HCT116 (cell line): ENCODE results near the gene NALCN. TPM values are rescaled to one million over a fixed set of nuclear protein-coding genes. Genes with fewer than 3 reads are reported as not detected.

Source experiments
- ATAC-seq: fragments of 200-7000 bp; cut with Tn5 transposase; 2 replicates; pipeline ENCODE4 v1.9.1; 2020; ENCODE audit warnings: mild to moderate bottlenecking, moderate library complexity
- BruUV-seq: library from RNA; stranded (reverse); fragments of 400-500 nt; replicated peaks from 2 replicates; lab custom pipeline; 2021; lab: Mats Ljungman, UMichigan
- CTCF ChIA-PET: fragments of 300-600 bp; sonication (Branson Sonifier 250); formaldehyde crosslinking; loops from one replicate; lab custom pipeline; 2021; ENCODE audit warnings: antibody characterized with exemption; lab: Charles Lee
- POLR2A ChIA-PET: fragments of 300-600, 350-600 bp; sonication (Branson Sonifier 250); formaldehyde crosslinking; loops from one replicate; lab custom pipeline; 2021; ENCODE audit warnings: antibody characterized with exemption; lab: Charles Lee
- RAD21 ChIA-PET, 2 experiments: fragments of 300-600 bp; sonication (Branson Sonifier 250); formaldehyde crosslinking; loops; one replicate each; lab custom pipeline; 2023; ENCODE audit warnings: low total read pairs in 2 of 2; ENCODE audit not compliant: uncharacterized antibody in 2 of 2, unreplicated experiment in 2 of 2, low non-redundant PET in 1 of 2; lab: Charles Lee
- DNase-seq: peaks from one replicate; pipeline ENCODE4 v3.0.0-alpha.2; 2010; ENCODE audit warnings: low read depth, low spot score
- H2AFZ ChIP-seq: fragments of 200-600 bp; shearing (Covaris generic), sonication (generic); 2 replicates; pipeline ENCODE4 v1.6.1; 2017; ENCODE audit warnings: low read depth, mixed run types, mixed read lengths, antibody characterized with exemption, low read length; ENCODE audit not compliant: poor library complexity, severe bottlenecking
- H3K27ac ChIP-seq: 2 replicates; pipeline ENCODE4 v1.5.1; 2012; ENCODE audit warnings: low read depth, low read length
- H3K27me3 ChIP-seq: fragments of 200-600 bp; sonication (generic); 2 replicates; pipeline ENCODE4 v1.6.1; 2016; ENCODE audit warnings: mixed run types, low read length, mixed read lengths; ENCODE audit not compliant: insufficient read depth
- H3K36me3 ChIP-seq, 2 experiments: fragments of 200-500 bp in 1 of 2; fragments of 200-600 bp in 1 of 2; sonication (Bioruptor generic) in 1 of 2; sonication (generic) in 1 of 2; 2 replicates each; pipeline versions ENCODE4 v1.5.1 to v1.6.1; 2014 to 2016; ENCODE audit warnings: low read length in 2 of 2, inconsistent platforms in 1 of 2, mixed read lengths in 1 of 2, mixed run types in 1 of 2; ENCODE audit not compliant: insufficient read depth in 2 of 2, control insufficient read depth in 1 of 2
- H3K4me1 ChIP-seq, 2 experiments: fragments of 200-600 bp in 1 of 2; sonication (generic) in 1 of 2; 2 replicates each; pipeline versions ENCODE4 v1.5.1 to v1.6.1; 2012 to 2017; ENCODE audit warnings: low read length in 2 of 2, inconsistent platforms in 1 of 2, mild to moderate bottlenecking in 1 of 2, mixed read lengths in 1 of 2, mixed run types in 1 of 2, moderate library complexity in 1 of 2; ENCODE audit not compliant: insufficient read depth in 2 of 2, control insufficient read depth in 1 of 2
- H3K4me2 ChIP-seq: fragments of 200-600 bp; sonication (generic); 2 replicates; pipeline ENCODE4 v1.6.1; 2017; ENCODE audit warnings: mixed run types, low read length, mixed read lengths
- H3K4me3 ChIP-seq, 2 experiments: fragments of 200-600 bp in 1 of 2; sonication (generic) in 1 of 2; replicated peaks in 1 of 2; 2 replicates each; pipeline ENCODE4 v1.5.1; 2011 to 2016; ENCODE audit warnings: low read length in 2 of 2, control low read depth in 1 of 2, low read depth in 1 of 2, mild to moderate bottlenecking in 1 of 2, mixed read lengths in 1 of 2, mixed run types in 1 of 2
- H3K79me2 ChIP-seq: fragments of 200-600 bp; sonication (generic); 2 replicates; pipeline ENCODE4 v1.6.1; 2017; ENCODE audit warnings: mild to moderate bottlenecking, mixed run types, low read length, moderate library complexity, mixed read lengths; ENCODE audit not compliant: insufficient read depth
- H3K9ac ChIP-seq: fragments of 200-600 bp; sonication (generic); 2 replicates; pipeline ENCODE4 v1.6.1; 2016; ENCODE audit warnings: low read length, mixed read lengths
- H3K9me2 ChIP-seq: fragments of 200-600 bp; sonication (generic), shearing (Covaris generic); 2 replicates; pipeline ENCODE4 v1.6.1; 2017; ENCODE audit warnings: mixed run types, mild to moderate bottlenecking, moderate library complexity; ENCODE audit not compliant: insufficient read depth
- H3K9me3 ChIP-seq, 2 experiments: fragments of 200-500 bp in 1 of 2; fragments of 200-600 bp in 1 of 2; sonication (Bioruptor generic) in 1 of 2; sonication (generic) in 1 of 2; 2 replicates each; pipeline ENCODE4 v1.6.1; 2014 to 2017; ENCODE audit warnings: low read length in 2 of 2, mixed read lengths in 2 of 2, inconsistent platforms in 1 of 2, low read depth in 1 of 2, mild to moderate bottlenecking in 1 of 2, mixed run types in 1 of 2, moderate library complexity in 1 of 2; ENCODE audit not compliant: control insufficient read depth in 1 of 2, insufficient read depth in 1 of 2
- H4K20me1 ChIP-seq: fragments of 200-600 bp; sonication (generic), shearing (Covaris generic); 2 replicates; pipeline ENCODE4 v1.6.1; 2017; ENCODE audit warnings: mixed run types, mild to moderate bottlenecking, moderate library complexity; ENCODE audit not compliant: insufficient read depth
- CBX3 ChIP-seq: IDR thresholded peaks from 2 replicates; pipeline ENCODE4 v1.6.1; 2012; ENCODE audit warnings: low read depth
- CEBPB ChIP-seq: IDR thresholded peaks from 2 replicates; pipeline ENCODE4 v1.6.1; 2012; ENCODE audit warnings: low read depth
- EGR1 ChIP-seq: IDR thresholded peaks from 2 replicates; pipeline ENCODE4 v1.6.1; 2012; ENCODE audit warnings: low read depth
- ELF1 ChIP-seq: IDR thresholded peaks from 2 replicates; pipeline ENCODE4 v1.6.1; 2012; ENCODE audit warnings: low read depth, borderline replicate concordance
- EZH2 ChIP-seq: fragments of 200-600 bp; sonication (generic); IDR thresholded peaks from 2 replicates; pipeline ENCODE4 v1.6.1; 2017; ENCODE audit warnings: antibody characterized with exemption, mixed run types
- EZH2phosphoT487 ChIP-seq: fragments of 200-600 bp; IDR thresholded peaks from 2 replicates; pipeline ENCODE4 v1.6.1; 2018; ENCODE audit warnings: antibody characterized with exemption, borderline replicate concordance
- FOSL1 ChIP-seq: IDR thresholded peaks from 2 replicates; pipeline ENCODE4 v1.6.1; 2012; ENCODE audit warnings: low read depth
- RAD21 ChIP-seq: IDR thresholded peaks from 2 replicates; pipeline ENCODE4 v1.6.1; 2012; ENCODE audit warnings: low read depth, mild to moderate bottlenecking
- SIN3A ChIP-seq: IDR thresholded peaks from 2 replicates; pipeline ENCODE4 v1.6.1; 2012; ENCODE audit warnings: low read depth
- SP1 ChIP-seq: IDR thresholded peaks from 2 replicates; pipeline ENCODE4 v1.6.1; 2012; ENCODE audit warnings: low read depth
- SRF ChIP-seq: IDR thresholded peaks from 2 replicates; pipeline ENCODE4 v1.6.1; 2012; ENCODE audit warnings: low read depth
- TCF7L2 ChIP-seq: IDR thresholded peaks from 2 replicates; pipeline ENCODE4 v1.7.0; 2011; ENCODE audit warnings: borderline replicate concordance, inconsistent platforms; ENCODE audit not compliant: insufficient read depth, insufficient read length; ENCODE audit errors: extremely low read depth
- YY1 ChIP-seq: IDR thresholded peaks from 2 replicates; pipeline ENCODE4 v1.6.1; 2011; ENCODE audit warnings: low read length, low read depth, moderate library complexity, mild to moderate bottlenecking; ENCODE audit not compliant: insufficient replicate concordance; ENCODE audit errors: extremely low read depth
- ZFX ChIP-seq: fragments of 450-650 bp; IDR thresholded peaks from 2 replicates; pipeline ENCODE4 v1.6.1; 2017
- intact Hi-C: fragments of 100-400 bp; cut with micrococcal nuclease; formaldehyde crosslinking; loops from 2 replicates; pipeline ENCODE4 v1.10.0; 2022
- total RNA-seq: library from RNA; stranded (reverse); gene quantifications from one replicate; pipeline ENCODE4 v1.2.1, GENCODE V29; 2021; ENCODE audit not compliant: unreplicated experiment
- TF ChIP-seq, protein P1 (sequence below): IDR thresholded peaks from 2 replicates; pipeline ENCODE4 v1.6.1; 2011; ENCODE audit warnings: mild to moderate bottlenecking, low read length, moderate library complexity; ENCODE audit not compliant: insufficient replicate concordance; ENCODE audit errors: extremely low read depth
- TF ChIP-seq, protein P2 (sequence below): IDR thresholded peaks from 2 replicates; pipeline ENCODE4 v1.6.1; 2012; ENCODE audit warnings: low read depth
- TF ChIP-seq, protein P3 (sequence below), 3 experiments: fragments of 200-600 bp in 1 of 3; sonication (generic) in 1 of 3; IDR thresholded peaks in 2 of 3; conservative IDR thresholded peaks in 1 of 3; 2 replicates each; pipeline ENCODE4 v1.5.1; 2012 to 2017; ENCODE audit warnings: low read depth in 2 of 3, low read length in 2 of 3, antibody characterized with exemption in 1 of 3, borderline replicate concordance in 1 of 3, control low read depth in 1 of 3, mild to moderate bottlenecking in 1 of 3, mixed read lengths in 1 of 3, mixed run types in 1 of 3, moderate library complexity in 1 of 3; ENCODE audit not compliant: insufficient read depth in 1 of 3
- TF ChIP-seq, protein P4 (sequence below): IDR thresholded peaks from 2 replicates; pipeline ENCODE4 v1.6.1; 2012
- TF ChIP-seq, protein P5 (sequence below): IDR thresholded peaks from 2 replicates; pipeline ENCODE4 v1.6.1; 2012

The NALCN gene
- total RNA-seq, 1 experiment from 2014 or later, result not detected

DNA sequence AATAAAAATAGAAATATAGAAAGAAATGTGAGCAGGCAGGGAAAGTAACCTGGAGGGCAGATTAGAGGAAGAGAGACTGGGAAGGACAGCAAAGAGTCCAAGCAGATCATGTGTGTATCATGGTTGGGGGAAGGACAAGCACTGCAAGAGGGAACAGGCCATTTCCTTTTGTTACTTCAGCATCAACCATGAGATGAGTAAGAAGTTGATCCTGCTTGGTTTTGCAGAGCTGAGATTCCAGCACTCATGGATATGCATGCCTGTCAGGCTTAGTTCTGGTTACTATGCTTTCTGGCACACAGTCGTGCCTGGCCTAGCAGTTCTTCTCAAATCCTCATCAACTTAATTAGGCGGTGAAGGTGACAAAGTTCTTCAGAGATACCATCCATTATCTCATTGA lies 18.1 kb downstream of the NALCN start:
- Histone ChIP-seq H3K4me3 (no peak overlapping the region), H3K9me2 (no peaks in the 10 kb centered on the region), H3K9me3 (peaks cover 0 to 2% of the 10 kb centered on the region in 2 experiments; a peak in 1 of 4 replicates), H3K9ac (no peak overlapping the region), H3K4me1 (peaks cover 0 to 4% of the 10 kb centered on the region in 2 experiments; a peak in 1 of 4 replicates), H4K20me1 (no peaks in the 10 kb centered on the region), H3K79me2 (no peaks in the 10 kb centered on the region), H3K27me3 (no peaks in the 10 kb centered on the region), H3K4me2 (no peak overlapping the region), H3K27ac (no peak overlapping the region), H3K36me3 (no peaks in the 10 kb centered on the region), H2AFZ (no peak overlapping the region)
- no peak for ATAC-seq
- ChIA-PET CTCF (no interaction called here), RAD21 (no interaction called here), POLR2A (no interaction called here)
- BruUV-seq, result no TSS peak
- TF ChIP-seq, protein P1, sequence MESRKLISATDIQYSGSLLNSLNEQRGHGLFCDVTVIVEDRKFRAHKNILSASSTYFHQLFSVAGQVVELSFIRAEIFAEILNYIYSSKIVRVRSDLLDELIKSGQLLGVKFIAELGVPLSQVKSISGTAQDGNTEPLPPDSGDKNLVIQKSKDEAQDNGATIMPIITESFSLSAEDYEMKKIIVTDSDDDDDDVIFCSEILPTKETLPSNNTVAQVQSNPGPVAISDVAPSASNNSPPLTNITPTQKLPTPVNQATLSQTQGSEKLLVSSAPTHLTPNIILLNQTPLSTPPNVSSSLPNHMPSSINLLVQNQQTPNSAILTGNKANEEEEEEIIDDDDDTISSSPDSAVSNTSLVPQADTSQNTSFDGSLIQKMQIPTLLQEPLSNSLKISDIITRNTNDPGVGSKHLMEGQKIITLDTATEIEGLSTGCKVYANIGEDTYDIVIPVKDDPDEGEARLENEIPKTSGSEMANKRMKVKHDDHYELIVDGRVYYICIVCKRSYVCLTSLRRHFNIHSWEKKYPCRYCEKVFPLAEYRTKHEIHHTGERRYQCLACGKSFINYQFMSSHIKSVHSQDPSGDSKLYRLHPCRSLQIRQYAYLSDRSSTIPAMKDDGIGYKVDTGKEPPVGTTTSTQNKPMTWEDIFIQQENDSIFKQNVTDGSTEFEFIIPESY, result no peak
- TF ChIP-seq, protein P2, sequence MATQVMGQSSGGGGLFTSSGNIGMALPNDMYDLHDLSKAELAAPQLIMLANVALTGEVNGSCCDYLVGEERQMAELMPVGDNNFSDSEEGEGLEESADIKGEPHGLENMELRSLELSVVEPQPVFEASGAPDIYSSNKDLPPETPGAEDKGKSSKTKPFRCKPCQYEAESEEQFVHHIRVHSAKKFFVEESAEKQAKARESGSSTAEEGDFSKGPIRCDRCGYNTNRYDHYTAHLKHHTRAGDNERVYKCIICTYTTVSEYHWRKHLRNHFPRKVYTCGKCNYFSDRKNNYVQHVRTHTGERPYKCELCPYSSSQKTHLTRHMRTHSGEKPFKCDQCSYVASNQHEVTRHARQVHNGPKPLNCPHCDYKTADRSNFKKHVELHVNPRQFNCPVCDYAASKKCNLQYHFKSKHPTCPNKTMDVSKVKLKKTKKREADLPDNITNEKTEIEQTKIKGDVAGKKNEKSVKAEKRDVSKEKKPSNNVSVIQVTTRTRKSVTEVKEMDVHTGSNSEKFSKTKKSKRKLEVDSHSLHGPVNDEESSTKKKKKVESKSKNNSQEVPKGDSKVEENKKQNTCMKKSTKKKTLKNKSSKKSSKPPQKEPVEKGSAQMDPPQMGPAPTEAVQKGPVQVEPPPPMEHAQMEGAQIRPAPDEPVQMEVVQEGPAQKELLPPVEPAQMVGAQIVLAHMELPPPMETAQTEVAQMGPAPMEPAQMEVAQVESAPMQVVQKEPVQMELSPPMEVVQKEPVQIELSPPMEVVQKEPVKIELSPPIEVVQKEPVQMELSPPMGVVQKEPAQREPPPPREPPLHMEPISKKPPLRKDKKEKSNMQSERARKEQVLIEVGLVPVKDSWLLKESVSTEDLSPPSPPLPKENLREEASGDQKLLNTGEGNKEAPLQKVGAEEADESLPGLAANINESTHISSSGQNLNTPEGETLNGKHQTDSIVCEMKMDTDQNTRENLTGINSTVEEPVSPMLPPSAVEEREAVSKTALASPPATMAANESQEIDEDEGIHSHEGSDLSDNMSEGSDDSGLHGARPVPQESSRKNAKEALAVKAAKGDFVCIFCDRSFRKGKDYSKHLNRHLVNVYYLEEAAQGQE, result no peak
- TF ChIP-seq, protein P3, sequence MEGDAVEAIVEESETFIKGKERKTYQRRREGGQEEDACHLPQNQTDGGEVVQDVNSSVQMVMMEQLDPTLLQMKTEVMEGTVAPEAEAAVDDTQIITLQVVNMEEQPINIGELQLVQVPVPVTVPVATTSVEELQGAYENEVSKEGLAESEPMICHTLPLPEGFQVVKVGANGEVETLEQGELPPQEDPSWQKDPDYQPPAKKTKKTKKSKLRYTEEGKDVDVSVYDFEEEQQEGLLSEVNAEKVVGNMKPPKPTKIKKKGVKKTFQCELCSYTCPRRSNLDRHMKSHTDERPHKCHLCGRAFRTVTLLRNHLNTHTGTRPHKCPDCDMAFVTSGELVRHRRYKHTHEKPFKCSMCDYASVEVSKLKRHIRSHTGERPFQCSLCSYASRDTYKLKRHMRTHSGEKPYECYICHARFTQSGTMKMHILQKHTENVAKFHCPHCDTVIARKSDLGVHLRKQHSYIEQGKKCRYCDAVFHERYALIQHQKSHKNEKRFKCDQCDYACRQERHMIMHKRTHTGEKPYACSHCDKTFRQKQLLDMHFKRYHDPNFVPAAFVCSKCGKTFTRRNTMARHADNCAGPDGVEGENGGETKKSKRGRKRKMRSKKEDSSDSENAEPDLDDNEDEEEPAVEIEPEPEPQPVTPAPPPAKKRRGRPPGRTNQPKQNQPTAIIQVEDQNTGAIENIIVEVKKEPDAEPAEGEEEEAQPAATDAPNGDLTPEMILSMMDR (IDR thresholded peaks at IDR 0.05 in 2 of 3, conservative IDR thresholded peaks at IDR 0.05 in 1 of 3; ENCODE audit: borderline replicate concordance in 1 of 3, insufficient read depth in 1 of 3, low read depth in 2 of 3, low read length in 2 of 3), result no peak
- TF ChIP-seq CBX3 (no peak), SIN3A (no peak), YY1 (no peak), TCF7L2 (no peak), SRF (no peak), CEBPB (no peak), FOSL1 (no peak), EGR1 (no peak), ZFX (no peak), EZH2phosphoT487 (no peak), EZH2 (no peak), SP1 (no peak), ELF1 (no peak), RAD21 (no peak)
- TF ChIP-seq, protein P4, sequence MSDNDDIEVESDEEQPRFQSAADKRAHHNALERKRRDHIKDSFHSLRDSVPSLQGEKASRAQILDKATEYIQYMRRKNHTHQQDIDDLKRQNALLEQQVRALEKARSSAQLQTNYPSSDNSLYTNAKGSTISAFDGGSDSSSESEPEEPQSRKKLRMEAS, result no peak
- TF ChIP-seq, protein P5, sequence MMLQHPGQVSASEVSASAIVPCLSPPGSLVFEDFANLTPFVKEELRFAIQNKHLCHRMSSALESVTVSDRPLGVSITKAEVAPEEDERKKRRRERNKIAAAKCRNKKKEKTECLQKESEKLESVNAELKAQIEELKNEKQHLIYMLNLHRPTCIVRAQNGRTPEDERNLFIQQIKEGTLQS, result no peak
- intact Hi-C loops, result no loop called here
- no peak for DNase-seq
